ENCODE results near the gene ASS1.

Gene ASS1

DNA sequence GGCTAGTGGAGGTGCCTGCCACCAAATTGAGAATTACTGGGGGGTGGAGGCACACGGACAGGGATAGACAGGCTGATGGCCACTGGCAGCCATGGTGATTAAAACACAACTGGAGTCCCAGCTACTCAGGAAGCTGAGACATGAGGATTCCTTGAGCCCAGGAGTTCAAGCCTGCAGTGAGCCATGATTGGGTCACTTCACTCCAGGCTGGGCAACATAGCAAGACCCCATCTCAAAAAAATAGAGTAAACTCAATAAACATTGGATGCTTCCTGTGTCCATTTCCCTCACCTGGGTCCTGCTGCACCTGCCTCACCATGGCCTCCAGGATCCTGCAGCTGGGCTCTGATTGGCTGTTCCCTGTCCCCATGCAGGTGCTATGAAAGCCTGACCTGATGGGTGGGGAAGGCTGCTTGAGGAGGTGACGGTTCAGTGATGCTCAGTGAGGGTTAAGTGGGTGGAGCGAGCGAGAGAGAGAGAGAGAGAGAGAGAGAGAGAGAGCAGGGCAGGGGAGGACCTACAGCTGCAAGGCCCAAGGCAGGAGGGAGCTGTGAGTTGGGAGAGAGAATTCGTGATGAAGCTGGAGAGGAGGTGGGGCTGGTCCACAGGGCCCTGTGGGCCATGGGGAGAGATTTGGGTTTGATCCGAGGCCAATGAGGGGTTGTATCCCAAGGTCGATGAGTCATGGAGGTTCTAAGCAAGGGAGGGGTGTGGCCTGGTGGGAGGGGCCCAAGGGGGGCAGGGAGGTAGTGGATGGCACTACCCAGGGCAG is 97.9 kb downstream of the ASS1 start:
- peaks cover 31% of the 10 kb centered on the region for H3K4me1 ChIP-seq (ENCODE audit: insufficient read depth, poor library complexity, severe bottlenecking)
- no peak for DNase-seq (ENCODE audit: low spot score)
- no peaks in the 10 kb centered on the region for H3K27me3 ChIP-seq (ENCODE audit: insufficient read depth, poor library complexity, severe bottlenecking)
- TF ChIP-seq, protein P1, sequence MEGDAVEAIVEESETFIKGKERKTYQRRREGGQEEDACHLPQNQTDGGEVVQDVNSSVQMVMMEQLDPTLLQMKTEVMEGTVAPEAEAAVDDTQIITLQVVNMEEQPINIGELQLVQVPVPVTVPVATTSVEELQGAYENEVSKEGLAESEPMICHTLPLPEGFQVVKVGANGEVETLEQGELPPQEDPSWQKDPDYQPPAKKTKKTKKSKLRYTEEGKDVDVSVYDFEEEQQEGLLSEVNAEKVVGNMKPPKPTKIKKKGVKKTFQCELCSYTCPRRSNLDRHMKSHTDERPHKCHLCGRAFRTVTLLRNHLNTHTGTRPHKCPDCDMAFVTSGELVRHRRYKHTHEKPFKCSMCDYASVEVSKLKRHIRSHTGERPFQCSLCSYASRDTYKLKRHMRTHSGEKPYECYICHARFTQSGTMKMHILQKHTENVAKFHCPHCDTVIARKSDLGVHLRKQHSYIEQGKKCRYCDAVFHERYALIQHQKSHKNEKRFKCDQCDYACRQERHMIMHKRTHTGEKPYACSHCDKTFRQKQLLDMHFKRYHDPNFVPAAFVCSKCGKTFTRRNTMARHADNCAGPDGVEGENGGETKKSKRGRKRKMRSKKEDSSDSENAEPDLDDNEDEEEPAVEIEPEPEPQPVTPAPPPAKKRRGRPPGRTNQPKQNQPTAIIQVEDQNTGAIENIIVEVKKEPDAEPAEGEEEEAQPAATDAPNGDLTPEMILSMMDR (IDR thresholded peaks at IDR 0.05; ENCODE audit: poor library complexity, severe bottlenecking), result no peak
- H3K27ac ChIP-seq (ENCODE audit: poor library complexity, severe bottlenecking), result no peak overlapping the region
- ATAC-seq (ENCODE audit: low read depth), result peak; percentile 19; the same call in 2 of the 3 replicates
- no peaks in the 10 kb centered on the region for H3K36me3 ChIP-seq (ENCODE audit: low read depth)
- H3K4me3 ChIP-seq (ENCODE audit: severe bottlenecking), result no peak overlapping the region
- no peaks in the 10 kb centered on the region for H3K9me3 ChIP-seq (ENCODE audit: severe bottlenecking)

DNA sequence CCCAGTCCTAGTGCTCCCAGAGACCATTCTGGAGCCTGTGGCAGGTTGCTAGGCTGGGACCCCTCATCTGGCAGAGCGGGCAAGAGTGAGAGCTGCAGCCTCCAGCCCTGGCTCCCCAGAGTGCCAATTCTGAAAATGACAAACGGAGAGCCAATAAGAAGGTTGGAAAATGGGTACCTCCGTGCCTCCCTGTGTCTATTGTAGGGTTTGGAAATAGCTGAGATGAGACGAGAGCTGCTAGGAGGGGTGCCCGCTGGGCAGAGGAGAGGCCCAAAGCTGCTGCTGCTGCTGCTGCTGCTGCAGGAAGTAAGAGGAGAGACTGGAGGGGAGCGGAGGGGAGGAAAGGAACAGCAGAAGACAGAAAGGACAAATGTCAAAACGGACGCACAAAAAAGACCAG is 98.6 kb downstream of the ASS1 start:
- DNase-seq (ENCODE audit: low spot score), result no peak
- TF ChIP-seq, protein P1 (IDR thresholded peaks at IDR 0.05; ENCODE audit: poor library complexity, severe bottlenecking), result no peak
- Histone ChIP-seq H3K9me3 (ENCODE audit: severe bottlenecking) (no peaks in the 10 kb centered on the region), H3K4me3 (ENCODE audit: severe bottlenecking) (no peak overlapping the region), H3K27me3 (ENCODE audit: insufficient read depth, poor library complexity, severe bottlenecking) (no peaks in the 10 kb centered on the region), H3K36me3 (ENCODE audit: low read depth) (no peaks in the 10 kb centered on the region), H3K27ac (ENCODE audit: poor library complexity, severe bottlenecking) (no peak overlapping the region), H3K4me1 (ENCODE audit: insufficient read depth, poor library complexity, severe bottlenecking) (peaks cover 25% of the 10 kb centered on the region)
- ATAC-seq (ENCODE audit: low read depth), result no peak

DNA sequence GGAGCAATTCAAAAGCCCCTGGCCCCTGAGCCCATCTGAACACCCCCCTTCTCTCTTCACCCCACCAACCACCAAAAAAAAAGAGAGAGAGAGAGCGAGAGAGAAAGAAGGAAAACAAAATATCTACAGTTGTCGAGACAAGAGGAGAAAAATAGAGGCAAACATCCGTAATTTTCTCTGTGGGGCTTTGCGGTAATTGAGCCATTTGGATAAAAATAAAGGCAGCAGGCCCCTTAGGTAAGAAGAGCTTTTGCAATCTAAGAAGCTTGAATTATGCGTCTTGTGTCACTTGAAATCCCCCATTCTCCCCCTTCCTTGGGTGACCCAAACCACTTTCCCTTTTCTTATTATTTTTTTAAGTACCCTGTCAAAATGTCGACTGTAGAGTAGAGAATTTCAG is 99.1 kb downstream of the ASS1 start:
- H3K9me3 ChIP-seq (ENCODE audit: severe bottlenecking), result no peaks in the 10 kb centered on the region
- DNase-seq (ENCODE audit: low spot score) (no peak), ATAC-seq (ENCODE audit: low read depth) (no peak)
- H3K36me3 ChIP-seq (ENCODE audit: low read depth), result no peaks in the 10 kb centered on the region
- no peak overlapping the region for H3K4me3 ChIP-seq (ENCODE audit: severe bottlenecking)
- no peak overlapping the region for H3K27ac ChIP-seq (ENCODE audit: poor library complexity, severe bottlenecking)
- TF ChIP-seq, protein P1 (IDR thresholded peaks at IDR 0.05; ENCODE audit: poor library complexity, severe bottlenecking), result no peak
- peaks cover 20% of the 10 kb centered on the region for H3K4me1 ChIP-seq (ENCODE audit: insufficient read depth, poor library complexity, severe bottlenecking)
- H3K27me3 ChIP-seq (ENCODE audit: insufficient read depth, poor library complexity, severe bottlenecking), result no peaks in the 10 kb centered on the region

DNA sequence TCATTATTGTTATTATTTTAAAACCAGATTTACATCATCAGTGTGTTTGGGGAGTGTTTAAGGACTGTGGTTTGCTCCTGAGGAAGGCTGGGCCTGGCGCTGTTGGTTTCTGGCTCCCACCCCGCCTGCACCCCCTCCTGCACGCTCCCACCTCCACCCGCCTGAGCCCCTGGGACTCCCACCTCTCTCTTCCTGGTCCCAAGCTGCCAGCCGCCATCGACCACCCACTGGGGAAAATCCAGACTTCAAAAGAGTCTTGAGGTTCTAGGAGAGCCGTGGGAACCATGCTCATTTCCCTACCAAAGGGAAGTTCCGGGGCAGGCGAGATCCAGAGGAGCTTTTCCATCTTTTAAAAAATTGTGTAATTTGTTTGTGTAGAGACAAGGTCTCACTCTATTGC is 99.6 kb downstream of the ASS1 start:
- TF ChIP-seq, protein P1 (IDR thresholded peaks at IDR 0.05; ENCODE audit: poor library complexity, severe bottlenecking), result no peak
- Histone ChIP-seq H3K27ac (ENCODE audit: poor library complexity, severe bottlenecking) (no peak overlapping the region), H3K27me3 (ENCODE audit: insufficient read depth, poor library complexity, severe bottlenecking) (no peaks in the 10 kb centered on the region), H3K36me3 (ENCODE audit: low read depth) (no peaks in the 10 kb centered on the region), H3K4me3 (ENCODE audit: severe bottlenecking) (no peak overlapping the region), H3K4me1 (ENCODE audit: insufficient read depth, poor library complexity, severe bottlenecking) (peaks cover 18% of the 10 kb centered on the region), H3K9me3 (ENCODE audit: severe bottlenecking) (no peaks in the 10 kb centered on the region)
- ATAC-seq (ENCODE audit: low read depth), result no peak
- no peak for DNase-seq (ENCODE audit: low spot score)

DNA sequence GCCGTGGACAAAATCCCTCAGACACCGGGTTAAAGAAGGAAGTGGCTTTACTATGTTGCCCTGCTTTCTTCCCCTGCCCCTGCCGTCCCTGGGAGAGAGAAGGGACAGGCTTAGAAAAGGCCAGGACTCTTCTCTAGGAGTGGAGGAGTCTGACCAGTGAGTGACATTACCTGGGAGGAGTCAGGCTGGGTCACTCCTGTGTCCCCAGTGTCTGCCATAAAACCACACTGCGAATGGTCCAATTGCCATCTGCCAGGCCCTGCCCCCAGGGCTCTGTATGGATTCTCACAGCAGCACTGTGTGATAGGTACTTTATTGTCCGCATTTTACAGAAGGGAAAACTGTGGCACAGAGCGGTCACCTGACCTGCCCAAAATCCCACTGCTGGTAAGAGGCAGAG is 103.3 kb downstream of the ASS1 start:
- no peak for ATAC-seq (ENCODE audit: low read depth)
- Histone ChIP-seq H3K9me3 (ENCODE audit: severe bottlenecking) (no peaks in the 10 kb centered on the region), H3K4me1 (ENCODE audit: insufficient read depth, poor library complexity, severe bottlenecking) (no peaks in the 10 kb centered on the region), H3K27me3 (ENCODE audit: insufficient read depth, poor library complexity, severe bottlenecking) (no peaks in the 10 kb centered on the region), H3K27ac (ENCODE audit: poor library complexity, severe bottlenecking) (no peak overlapping the region), H3K36me3 (ENCODE audit: low read depth) (no peaks in the 10 kb centered on the region), H3K4me3 (ENCODE audit: severe bottlenecking) (no peak overlapping the region)
- DNase-seq (ENCODE audit: low spot score), result no peak
- TF ChIP-seq, protein P1 (IDR thresholded peaks at IDR 0.05; ENCODE audit: poor library complexity, severe bottlenecking), result no peak

All from RWPE2 (cell line).